HG02642 (cell line): ENCODE data around the gene ASTN2.
A peak's percentile ranks its signal among the peaks of the same experiment; 100 is the strongest.
"Not testable (repeated sequence)": the region's sequence is repeated elsewhere in the genome, so short reads cannot be mapped to it uniquely, and the experiment has no call there.

Experiments used
- ATAC-seq: cut with Tn5 transposase; IDR thresholded peaks from one replicate; pipeline ENCODE4 v1.9.1; 2021; ENCODE audit warnings: mild to moderate bottlenecking; ENCODE audit not compliant: unreplicated experiment, poor library complexity

Gene ASTN2

GRCh38 chr9:116700279-116700678, 714.6 kb downstream of the ASTN2 start:
- no peak for ATAC-seq

DNA sequence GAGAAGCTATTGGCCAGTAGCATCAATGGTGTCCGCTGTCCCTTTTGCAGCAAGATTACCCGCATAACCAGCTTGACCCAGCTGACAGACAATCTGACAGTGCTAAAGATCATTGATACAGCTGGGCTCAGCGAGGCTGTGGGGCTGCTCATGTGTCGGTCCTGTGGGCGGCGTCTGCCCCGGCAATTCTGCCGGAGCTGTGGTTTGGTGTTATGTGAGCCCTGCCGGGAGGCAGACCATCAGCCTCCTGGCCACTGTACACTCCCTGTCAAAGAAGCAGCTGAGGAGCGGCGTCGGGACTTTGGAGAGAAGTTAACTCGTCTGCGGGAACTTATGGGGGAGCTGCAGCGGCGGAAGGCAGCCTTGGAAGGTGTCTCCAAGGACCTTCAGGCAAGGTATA, 717.0 kb downstream of the ASTN2 start:
- ATAC-seq, result no peak

GRCh38 chr9:116697362-116697761, 717.5 kb downstream of the ASTN2 start:
- ATAC-seq, result no peak

DNA sequence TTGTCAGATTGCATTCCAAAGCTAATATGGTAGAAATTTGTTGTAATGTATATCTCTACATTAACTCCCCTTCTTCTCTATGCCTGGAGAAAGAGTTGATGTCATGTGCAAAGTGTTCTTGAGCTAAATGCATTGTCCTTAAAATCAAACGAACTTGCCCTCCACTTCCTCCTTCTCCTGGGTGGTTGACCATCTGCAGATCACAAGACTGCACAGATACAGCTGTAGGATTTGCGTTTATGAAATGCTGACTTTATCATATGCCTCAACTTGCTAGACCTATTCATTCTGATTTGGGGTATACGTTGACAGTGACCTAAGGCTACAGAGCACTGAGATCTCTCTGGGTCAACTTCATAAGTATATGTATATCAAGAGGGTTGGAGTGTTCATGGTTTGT, 719.4 kb downstream of the ASTN2 start:
- no peak for ATAC-seq

- no peak for ATAC-seq
Observed at GRCh38 chr9:116694785-116695291, 720.0 kb downstream of the ASTN2 start.

GRCh38 chr9:116693233-116693731, 721.6 kb downstream of the ASTN2 start:
- ATAC-seq, result no peak

DNA sequence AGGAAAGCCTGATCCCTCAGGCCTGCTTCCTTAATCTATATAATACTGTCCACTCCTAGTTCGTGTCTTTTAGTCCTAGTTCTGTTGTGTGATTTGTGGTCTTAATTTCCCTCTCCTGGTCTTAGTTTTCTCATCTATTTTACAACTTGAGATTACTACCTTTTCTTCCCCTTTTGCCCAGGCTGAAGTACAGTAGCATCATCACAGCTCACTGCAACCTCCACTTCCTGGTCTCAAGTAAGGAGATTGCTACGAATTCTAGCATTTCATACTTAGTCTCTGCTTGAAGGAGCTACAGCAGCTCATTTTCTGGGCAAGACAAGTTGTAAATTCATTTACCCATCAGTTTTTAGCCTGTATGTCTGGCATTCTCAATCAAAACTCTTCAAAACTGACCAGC, 722.2 kb downstream of the ASTN2 start:
- no peak for ATAC-seq

- ATAC-seq, result no peak
Observed at GRCh38 chr9:116691607-116692006, 723.2 kb downstream of the ASTN2 start.

DNA sequence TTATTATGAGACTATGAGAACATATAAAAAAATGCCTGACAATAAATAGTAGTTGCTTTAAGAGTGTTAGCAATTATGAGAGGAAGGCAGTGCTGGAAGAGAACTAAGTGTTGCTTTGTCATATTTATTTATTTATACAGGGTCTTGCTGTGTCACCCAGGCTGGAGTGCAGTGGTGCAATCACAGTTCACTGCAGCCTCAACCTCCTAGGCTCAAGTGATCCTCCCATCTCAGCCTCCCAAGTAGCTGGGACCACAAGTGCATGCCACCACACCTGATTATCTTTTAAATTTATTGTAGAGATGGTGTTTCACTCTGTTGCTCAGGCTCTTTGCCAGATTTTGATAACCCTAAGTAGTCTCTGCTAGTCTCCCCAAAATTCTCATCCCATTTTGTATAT, 724.1 kb downstream of the ASTN2 start:
- not testable (repeated sequence) for ATAC-seq

GRCh38 chr9:116689486-116690032, 725.3 kb downstream of the ASTN2 start:
- no peak for ATAC-seq

- no peak for ATAC-seq
Observed at GRCh38 chr9:116688806-116689485, 725.9 kb downstream of the ASTN2 start.

DNA sequence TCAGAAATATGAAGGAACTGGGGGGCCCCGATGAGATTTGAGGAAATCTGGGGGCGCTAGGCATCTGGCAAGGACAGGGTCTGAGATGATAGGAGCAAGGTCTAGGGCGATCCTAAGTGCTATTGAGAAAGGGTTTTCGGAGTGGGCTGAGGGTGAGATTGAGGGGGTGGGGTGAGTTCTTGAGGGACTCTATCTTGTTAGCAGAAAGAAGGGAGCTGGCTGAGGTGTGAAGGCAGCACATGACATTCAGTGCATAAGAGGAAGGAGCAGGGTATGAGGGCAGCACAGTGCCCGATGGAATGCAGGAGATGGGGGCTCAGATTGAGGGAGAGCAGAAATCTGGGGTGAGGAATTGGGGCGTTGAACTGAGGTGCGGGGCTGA, 727.1 kb downstream of the ASTN2 start:
- ATAC-seq, result no peak

DNA sequence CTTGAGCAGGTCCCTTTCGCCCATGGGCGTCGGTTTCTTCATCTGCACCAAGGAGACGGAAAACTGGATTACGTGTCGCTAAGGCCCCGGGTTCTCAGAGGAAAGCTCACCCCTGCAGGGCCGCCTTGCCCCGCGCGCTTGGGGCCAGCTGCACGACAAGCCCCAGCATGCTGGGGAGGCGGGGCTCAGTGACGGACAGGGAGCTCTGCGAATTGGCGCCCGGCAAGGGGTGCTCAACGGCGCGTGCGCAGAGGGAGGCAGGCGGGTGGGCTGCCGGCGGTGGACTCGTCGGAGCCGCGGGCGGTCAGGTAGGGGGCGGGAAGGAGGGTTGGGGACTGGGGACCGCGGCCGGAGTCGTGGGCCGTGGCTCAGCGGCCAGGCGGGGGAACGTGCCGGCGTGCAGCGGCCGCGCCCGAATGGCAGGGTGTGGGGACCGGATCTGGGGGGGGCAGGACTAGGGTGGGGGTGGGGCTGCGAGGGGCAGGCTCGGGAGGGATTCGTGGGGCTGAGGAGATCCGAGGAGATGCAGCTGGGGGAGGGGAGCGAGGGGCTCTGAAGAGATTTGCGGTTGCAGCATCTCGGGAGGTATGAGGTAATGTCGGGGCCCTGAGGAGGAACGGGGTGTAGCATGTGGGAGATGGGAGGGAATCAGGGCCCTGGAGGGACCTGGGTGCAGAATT, 727.6 kb downstream of the ASTN2 start, which contains the start of gene TRIM32:
Gene TRIM32, plus strand, starts transcription at position 232 of the 680 bp plus-strand sequence. CDS start 10,438 bp downstream, outside the sequence.
- ATAC-seq, result peak; percentile 100

GRCh38 chr9:116686693-116687073, 728.2 kb downstream of the ASTN2 start:
- peak; percentile 48 for ATAC-seq

- no peak for ATAC-seq
Observed at GRCh38 chr9:116686135-116686534, 728.7 kb downstream of the ASTN2 start.

- ATAC-seq, result no peak
Observed at GRCh38 chr9:116685166-116685565, 729.7 kb downstream of the ASTN2 start.

DNA sequence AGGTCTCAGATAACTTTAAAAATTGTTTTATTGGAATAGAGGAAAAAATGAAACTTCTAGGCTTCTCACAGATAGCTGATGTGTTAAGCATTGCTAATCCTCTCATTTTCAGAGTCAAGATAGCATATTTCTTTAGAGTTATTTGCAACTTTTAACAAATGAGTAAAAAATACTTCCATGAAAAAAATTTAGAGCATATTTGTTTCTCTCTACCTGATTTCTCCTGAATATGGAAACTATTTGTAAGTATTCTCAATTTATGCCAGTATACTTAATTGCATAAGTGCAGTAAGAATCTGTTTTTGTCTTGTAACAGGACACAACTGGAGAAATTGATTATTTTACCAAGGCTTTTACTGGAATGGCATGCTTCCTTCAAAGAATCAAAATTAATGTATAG, 731.3 kb downstream of the ASTN2 start:
- no peak for ATAC-seq

DNA sequence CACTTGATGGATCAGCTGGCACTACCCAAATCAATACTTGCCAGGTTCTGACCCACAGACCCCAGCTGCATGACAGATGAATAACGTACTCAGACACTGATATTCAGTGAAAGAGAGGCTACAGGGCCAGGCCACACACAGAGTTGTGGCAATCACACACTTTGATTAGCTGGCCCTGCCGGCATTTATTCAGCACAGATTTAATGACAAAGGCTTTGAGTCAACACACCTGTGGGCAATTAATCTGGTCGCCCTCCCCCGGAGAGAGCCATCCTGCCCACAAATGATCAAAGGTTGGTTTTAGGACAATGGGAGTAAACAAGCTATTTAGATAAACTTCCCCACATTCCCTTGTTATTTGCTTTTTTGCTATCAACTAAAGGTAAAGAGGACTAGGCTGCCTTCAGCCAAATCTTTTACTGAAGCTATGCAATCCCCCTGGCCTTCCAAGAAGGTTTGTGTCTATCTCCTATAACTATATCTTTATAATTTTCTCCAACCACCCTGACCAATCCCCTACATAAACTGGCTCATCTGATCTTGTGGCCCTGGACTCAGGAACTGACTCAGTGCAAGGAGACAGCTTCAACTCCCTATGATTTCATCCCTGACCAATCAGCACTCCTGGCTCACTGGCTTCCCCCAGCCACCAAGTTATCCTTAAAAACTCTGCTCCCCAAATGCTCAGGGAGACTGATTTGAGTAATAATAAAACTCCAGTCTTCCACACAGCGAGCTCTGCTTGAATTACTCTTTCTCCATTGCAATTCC, 740.5 kb downstream of the ASTN2 start:
- no peak for ATAC-seq

DNA sequence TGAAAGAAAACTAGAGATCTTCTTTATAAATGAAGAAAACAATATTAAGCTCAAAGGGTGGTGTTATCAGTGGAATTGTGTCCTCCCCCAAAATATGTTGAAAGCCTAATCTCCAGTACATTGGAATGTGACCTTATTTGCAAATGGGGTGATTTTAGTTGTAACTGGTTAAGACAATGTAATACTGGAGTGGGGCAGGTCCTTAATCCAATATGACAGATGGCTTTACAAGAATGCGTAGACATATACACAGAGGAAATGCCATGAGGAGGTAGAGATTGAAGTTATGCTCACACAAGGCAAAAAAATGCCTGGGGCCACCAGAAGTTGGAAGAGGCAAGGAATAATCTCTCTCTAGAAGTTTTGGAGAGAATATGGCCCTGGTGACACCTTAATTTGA, 741.5 kb downstream of the ASTN2 start:
- no peak for ATAC-seq

DNA sequence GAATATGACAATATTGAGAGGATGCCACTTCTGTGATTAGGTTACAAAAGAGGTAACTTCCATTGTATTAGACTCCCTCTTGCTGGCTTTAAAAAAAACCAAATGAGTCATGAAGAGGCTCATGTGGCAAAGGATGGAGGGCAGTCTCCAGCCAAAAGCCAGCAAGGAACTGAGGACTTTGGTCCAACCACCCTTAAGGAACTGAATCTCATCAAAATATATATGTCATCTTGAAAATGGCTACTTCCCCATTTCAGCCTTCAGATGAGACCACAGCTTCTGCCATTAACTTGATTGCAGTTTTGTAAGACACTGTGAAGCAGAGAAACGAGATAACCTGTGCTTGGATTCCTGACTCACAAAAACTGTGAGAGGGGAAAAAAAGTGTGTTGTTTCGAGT, 743.3 kb downstream of the ASTN2 start:
- no peak for ATAC-seq
